Activated CD4-positive, alpha-beta T cell treated with anti-CD3 and anti-CD28 coated beads, Interleukin-2, amount 10 ng/mL, durations not matched to agents 24 days and 14 days (primary cell): ENCODE data around the gene ENTPD7. TPM values are rescaled to one million over a fixed set of nuclear protein-coding genes. Genes with fewer than 3 reads are reported as not detected.
"Not testable (repeated sequence)": the region's sequence is repeated elsewhere in the genome, so short reads cannot be mapped to it uniquely, and the experiment has no call there.

ENCODE experiments used
- DNase-seq: peaks from one replicate; pipeline ENCODE4 v3.0.0; 2022
- H3K27ac Mint-ChIP-seq: one replicate; pipeline ENCODE4 v1.8.0; 2022; ENCODE audit warnings: mild to moderate bottlenecking, mixed read lengths
- H3K27me3 Mint-ChIP-seq: one replicate; pipeline ENCODE4 v1.8.0; 2022; ENCODE audit warnings: mixed read lengths
- H3K36me3 Mint-ChIP-seq: one replicate; pipeline ENCODE4 v1.8.0; 2022; ENCODE audit warnings: low read depth, mild to moderate bottlenecking, mixed read lengths
- H3K4me1 Mint-ChIP-seq: one replicate; pipeline ENCODE4 v1.8.0; 2021; ENCODE audit warnings: mixed read lengths
- H3K4me3 Mint-ChIP-seq: one replicate; pipeline ENCODE4 v1.8.0; 2022; ENCODE audit warnings: mild to moderate bottlenecking, moderate library complexity, mixed read lengths
- H3K9me3 Mint-ChIP-seq: one replicate; pipeline ENCODE4 v1.8.0; 2021; ENCODE audit warnings: mixed read lengths
- intact Hi-C: fragments of 100-400 bp; cut with micrococcal nuclease; formaldehyde crosslinking; loops from one replicate; pipeline ENCODE4 v1.15.1; 2023
- total RNA-seq: library from RNA; stranded (reverse); gene quantifications from 2 replicates; pipeline ENCODE4 v1.2.3, GENCODE V29; 2022

ENTPD7 gene
- total RNA-seq, 1 donor from 2014 or later = 8.3 TPM

GRCh38 chr10:99730026-99730425 is 70.7 kb downstream of the ENTPD7 start:
- peaks cover 36% of the 10 kb centered on the region for H3K36me3 Mint-ChIP-seq
- H3K27ac Mint-ChIP-seq = no peak overlapping the region
- H3K4me1 Mint-ChIP-seq = peaks cover 26% of the 10 kb centered on the region
- no peaks in the 10 kb centered on the region for H3K9me3 Mint-ChIP-seq
- no peak overlapping the region for H3K4me3 Mint-ChIP-seq
- no peaks in the 10 kb centered on the region for H3K27me3 Mint-ChIP-seq
- intact Hi-C loops = loop anchor here (5.0 to 10.0 kb wide), 3 partner anchors 642 to 1595 kb away; partner anchors contain the start of genes R3HCC1L and SLF2
- DNase-seq = no peak

GRCh38 chr10:99731306-99732032 is 72.2 kb downstream of the ENTPD7 start:
- intact Hi-C loops = loop anchor here (1.0 to 10.0 kb wide), 7 partner anchors 73 to 1597 kb away; partner anchors contain the start of genes DNMBP, ENTPD7, GOT1 and R3HCC1L
- H3K4me1 Mint-ChIP-seq = peaks cover 25% of the 10 kb centered on the region
- peak overlapping the region; percentile 98 for H3K27ac Mint-ChIP-seq
- peak overlapping the region; percentile 98 for H3K4me3 Mint-ChIP-seq
- H3K27me3 Mint-ChIP-seq = no peaks in the 10 kb centered on the region
- DNase-seq = no peak
- H3K36me3 Mint-ChIP-seq = peaks cover 38% of the 10 kb centered on the region
- H3K9me3 Mint-ChIP-seq = no peaks in the 10 kb centered on the region

- H3K4me1 Mint-ChIP-seq = peaks cover 25% of the 10 kb centered on the region
- H3K27ac Mint-ChIP-seq = peak within 1 kb of the TSS; percentile 98
- H3K4me3 Mint-ChIP-seq = peak within 1 kb of the TSS; percentile 98
- H3K9me3 Mint-ChIP-seq = no peaks in the 10 kb centered on the region
- DNase-seq = peak; percentile 99
- H3K27me3 Mint-ChIP-seq = no peaks in the 10 kb centered on the region
- H3K36me3 Mint-ChIP-seq = peaks cover 39% of the 10 kb centered on the region
- intact Hi-C loops = loop anchor here (1.0 to 10.0 kb wide), 7 partner anchors 73 to 1597 kb away; partner anchors contain the start of genes DNMBP, ENTPD7, GOT1 and R3HCC1L
Measured at GRCh38 chr10:99732033-99732842, 72.9 kb downstream of the ENTPD7 start, which contains the start of the genes COX15 and CUTC. COX15 (minus strand) TSS chr10:99732127; CDS start chr10:99732049, 78 bp downstream. CUTC (plus strand) TSS chr10:99732234; CDS start chr10:99732349, 115 bp downstream.

GRCh38 chr10:99733366-99733765 is 74.1 kb downstream of the ENTPD7 start:
- H3K27me3 Mint-ChIP-seq = no peaks in the 10 kb centered on the region
- no peaks in the 10 kb centered on the region for H3K9me3 Mint-ChIP-seq
- DNase-seq = no peak
- H3K4me1 Mint-ChIP-seq = peaks cover 28% of the 10 kb centered on the region
- peaks cover 41% of the 10 kb centered on the region for H3K36me3 Mint-ChIP-seq
- intact Hi-C loops = loop anchor here (2.0 to 10.0 kb wide), 4 partner anchors 75 to 1599 kb away; partner anchors contain the start of genes ENTPD7, R3HCC1L and SLF2
- peak overlapping the region; percentile 48 for H3K27ac Mint-ChIP-seq
- H3K4me3 Mint-ChIP-seq = peak overlapping the region; percentile 81

GRCh38 chr10:99734111-99734510 is 74.8 kb downstream of the ENTPD7 start:
- Mint-ChIP-seq H3K36me3 (peaks cover 48% of the 10 kb centered on the region), H3K4me1 (peaks cover 26% of the 10 kb centered on the region)
- not testable (repeated sequence) for DNase-seq, H3K4me3 Mint-ChIP-seq, H3K27me3 Mint-ChIP-seq, H3K27ac Mint-ChIP-seq, H3K9me3 Mint-ChIP-seq
- intact Hi-C loops = loop anchor here (5.0 to 10.0 kb wide), 3 partner anchors 638 to 1599 kb away; partner anchors contain the start of genes R3HCC1L and SLF2

- Mint-ChIP-seq H3K27ac (no peak overlapping the region), H3K4me1 (peaks cover 16% of the 10 kb centered on the region), H3K4me3 (no peak overlapping the region), H3K27me3 (no peaks in the 10 kb centered on the region), H3K9me3 (peaks cover 15% of the 10 kb centered on the region), H3K36me3 (peaks cover 81% of the 10 kb centered on the region)
- no peak for DNase-seq
- intact Hi-C loops = no loop called here
Measured at GRCh38 chr10:99740260-99740659, 81.0 kb downstream of the ENTPD7 start.

GRCh38 chr10:99740933-99741559 is 81.7 kb downstream of the ENTPD7 start:
- no peak for DNase-seq
- Mint-ChIP-seq H3K36me3 (peaks cover 82% of the 10 kb centered on the region), H3K9me3 (peaks cover 15% of the 10 kb centered on the region), H3K4me1 (peaks cover 16% of the 10 kb centered on the region), H3K27ac (no peak overlapping the region), H3K27me3 (no peaks in the 10 kb centered on the region), H3K4me3 (no peak overlapping the region)
- intact Hi-C loops = no loop called here

GRCh38 chr10:99742254-99742653 is 82.9 kb downstream of the ENTPD7 start:
- Mint-ChIP-seq H3K4me3 (no peak overlapping the region), H3K4me1 (peaks cover 16% of the 10 kb centered on the region), H3K9me3 (peaks cover 15% of the 10 kb centered on the region), H3K27me3 (no peaks in the 10 kb centered on the region), H3K36me3 (peaks cover 78% of the 10 kb centered on the region), H3K27ac (no peak overlapping the region)
- intact Hi-C loops = no loop called here
- DNase-seq = no peak

- peaks cover 75% of the 10 kb centered on the region for H3K36me3 Mint-ChIP-seq
- H3K4me3 Mint-ChIP-seq = no peak overlapping the region
- intact Hi-C loops = no loop called here
- H3K27me3 Mint-ChIP-seq = no peaks in the 10 kb centered on the region
- no peak for DNase-seq
- H3K4me1 Mint-ChIP-seq = peaks cover 12% of the 10 kb centered on the region
- H3K9me3 Mint-ChIP-seq = peaks cover 15% of the 10 kb centered on the region
- H3K27ac Mint-ChIP-seq = no peak overlapping the region
Measured at GRCh38 chr10:99742701-99743100, 83.4 kb downstream of the ENTPD7 start.

- no peak for DNase-seq
- Mint-ChIP-seq H3K4me3 (no peak overlapping the region), H3K9me3 (peaks cover 15% of the 10 kb centered on the region), H3K4me1 (peaks cover 13% of the 10 kb centered on the region), H3K36me3 (peaks cover 75% of the 10 kb centered on the region), H3K27ac (no peak overlapping the region), H3K27me3 (no peaks in the 10 kb centered on the region)
- intact Hi-C loops = no loop called here
Measured at GRCh38 chr10:99743841-99744240, 84.5 kb downstream of the ENTPD7 start.

- intact Hi-C loops, DNase-seq, H3K9me3 Mint-ChIP-seq, H3K27ac Mint-ChIP-seq, H3K4me3 Mint-ChIP-seq, H3K27me3 Mint-ChIP-seq: not testable (repeated sequence)
- peaks cover 15% of the 10 kb centered on the region for H3K4me1 Mint-ChIP-seq
- peaks cover 67% of the 10 kb centered on the region for H3K36me3 Mint-ChIP-seq
Measured at GRCh38 chr10:99746166-99746565, 86.9 kb downstream of the ENTPD7 start.

- Mint-ChIP-seq H3K9me3 (no peaks in the 10 kb centered on the region), H3K27me3 (no peaks in the 10 kb centered on the region), H3K36me3 (peaks cover 55% of the 10 kb centered on the region), H3K4me1 (peaks cover 8% of the 10 kb centered on the region), H3K27ac (no peak overlapping the region), H3K4me3 (no peak overlapping the region)
- no peak for DNase-seq
- intact Hi-C loops = no loop called here
Measured at GRCh38 chr10:99748823-99749451, 89.6 kb downstream of the ENTPD7 start.

- intact Hi-C loops = no loop called here
- peaks cover 55% of the 10 kb centered on the region for H3K36me3 Mint-ChIP-seq
- no peak for DNase-seq
- H3K27me3 Mint-ChIP-seq = no peaks in the 10 kb centered on the region
- no peaks in the 10 kb centered on the region for H3K9me3 Mint-ChIP-seq
- peaks cover 5% of the 10 kb centered on the region for H3K4me1 Mint-ChIP-seq
- H3K4me3 Mint-ChIP-seq = no peak overlapping the region
- no peak overlapping the region for H3K27ac Mint-ChIP-seq
Measured at GRCh38 chr10:99750641-99751040, 91.3 kb downstream of the ENTPD7 start.
